Stomach (tissue), 9 donors: ENCODE measurements around the gene MCOLN1. TPM values are rescaled to one million over a fixed set of nuclear protein-coding genes. Genes with fewer than 3 reads are reported as not detected.
"Not testable (repeated sequence)": the region's sequence is repeated elsewhere in the genome, so short reads cannot be mapped to it uniquely, and the experiment has no call there.

Source experiments
- DNase-seq, 2 donors: peaks; one replicate each; pipeline versions ENCODE4 v3.0.0 to v3.0.0-alpha.2; 2013 to 2019
- H3K27ac ChIP-seq, 5 donors: fragments of 200-600 bp in 4 of 5; sonication (generic) in 4 of 5; one replicate each; pipeline ENCODE4 v1.5.1; 2013 to 2019; ENCODE audit warnings: mild to moderate bottlenecking in 1 of 5, moderate library complexity in 1 of 5
- H3K27me3 ChIP-seq, 3 donors: fragments of 200-600 bp; sonication (generic); one replicate each; pipeline ENCODE4 v1.5.1; 2017 to 2019; ENCODE audit warnings: mixed run types in 1 of 3
- H3K36me3 ChIP-seq, 4 donors: fragments of 200-600 bp; sonication (generic); 1 replicate in 3 of 4; 2 replicates in 1 of 4; pipeline ENCODE4 v1.5.1; 2016 to 2019
- H3K4me1 ChIP-seq, 4 donors: fragments of 200-600 bp; sonication (generic); one replicate each; pipeline ENCODE4 v1.5.1; 2016 to 2019
- H3K4me3 ChIP-seq, 4 donors: fragments of 200-600 bp; sonication (generic) in 3 of 4; one replicate each; pipeline ENCODE4 v1.5.1; 2016 to 2019; ENCODE audit warnings: mild to moderate bottlenecking in 1 of 4
- H3K9me3 ChIP-seq, 4 donors: fragments of 200-600 bp; sonication (generic); one replicate each; pipeline ENCODE4 v1.5.1; 2016 to 2019
- CTCF ChIP-seq, 7 experiments: fragments of 450-650 bp in 4 of 7; fragments of 200-600 bp in 3 of 7; sonication (generic) in 3 of 7; IDR thresholded peaks; one replicate each; pipeline ENCODE4 v1.5.1; 2016 to 2019; ENCODE audit warnings: antibody characterized with exemption in 7 of 7, control low read depth in 2 of 7, mild to moderate bottlenecking in 1 of 7
- EP300 ChIP-seq: sonication (generic); formaldehyde crosslinking; IDR thresholded peaks from one replicate; pipeline ENCODE4 v1.6.1; 2017; ENCODE audit warnings: antibody characterized with exemption
- POLR2A ChIP-seq, 4 donors: fragments of 450-650 bp; IDR thresholded peaks; one replicate each; pipeline ENCODE4 v1.6.1; 2016; ENCODE audit warnings: antibody characterized with exemption in 4 of 4, control low read depth in 2 of 4, mild to moderate bottlenecking in 1 of 4, moderate library complexity in 1 of 4
- POLR2AphosphoS5 ChIP-seq, 3 donors: sonication (generic); formaldehyde crosslinking; IDR thresholded peaks; one replicate each; pipeline ENCODE4 v1.6.1; 2016; ENCODE audit warnings: antibody characterized with exemption in 3 of 3
- WGBS, 5 donors: extraction: QIAGEN DNeasy Blood & Tissue Kit in 3 of 5; methylation state at CpG; one replicate each; pipeline versions ENCODE4 v1.1.5 to v1.1.7; 2013 to 2018; 5-methylcytosine and 5-hydroxymethylcytosine counted together
- intact Hi-C: fragments of 100-400 bp; cut with DNase I; formaldehyde crosslinking; loops from one replicate; pipeline ENCODE4 v1.15.1; 2023; ENCODE audit warnings: low total_unique reads
- polyA plus RNA-seq, 3 donors: library from polyadenylated mRNA; stranded (reverse); fragments of 200-250 nt; gene quantifications; one replicate each; pipeline ENCODE4 v1.2.3, GENCODE V29; 2013
- total RNA-seq, 5 donors: library from RNA; depleted of rRNA; stranded (reverse); fragments of >200 nt; gene quantifications; one replicate each; pipeline versions ENCODE4 v1.1.0 to v1.2.3, GENCODE V29; 2014 to 2016
- donor health status: healthy with polysubstance abuse.
- donor health status: Bipolar disorder and iron deficiency.
- donor health status: healthy.

Gene MCOLN1
- total and polyA plus RNA-seq, 8 donors = 5.1 to 56.6 (median 18.7) TPM

DNA sequence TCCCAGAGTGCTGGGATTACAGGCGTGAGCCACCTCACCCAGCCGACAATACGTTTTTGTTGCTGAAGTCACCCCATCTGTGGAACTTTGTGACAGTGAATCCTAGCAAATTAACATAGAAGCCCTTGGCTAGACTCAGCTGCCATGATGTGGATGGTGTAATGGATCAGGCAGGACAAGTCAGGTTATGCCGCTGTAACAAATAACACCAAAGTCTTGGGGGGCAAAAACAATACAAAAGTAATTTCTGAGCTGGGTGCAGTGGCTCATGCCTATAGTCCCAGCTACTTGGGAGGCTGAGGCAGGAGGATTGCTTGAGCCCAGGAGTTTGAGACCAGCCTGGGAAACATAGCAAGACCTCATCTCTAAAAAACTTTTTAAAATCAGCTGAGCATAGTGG is 42.4 kb downstream of the MCOLN1 start:
- H3K27me3 ChIP-seq = no peaks in the 10 kb centered on the region
- TF ChIP-seq EP300 (no peak), CTCF (IDR thresholded peaks at IDR 0.05) (no peak), POLR2AphosphoS5 (IDR thresholded peaks at IDR 0.05) (no peak)
- H3K36me3 ChIP-seq = peaks cover 14 to 29% (median 22%) of the 10 kb centered on the region in 4 donors
- WGBS, 5 donors = 90 to 97% (median 93%) methylated on average over 4 of the region's 4 CpGs
- intact Hi-C loops = loop anchor here (5.0 kb wide), 1 partner anchor 237 kb away; no protein-coding TSS in a partner anchor
- no peak for DNase-seq
- H3K4me3 ChIP-seq = no peak overlapping the region
- no peak overlapping the region for H3K27ac ChIP-seq
- no peaks in the 10 kb centered on the region for H3K9me3 ChIP-seq
- peaks cover 0 to 9% (median 0%) of the 10 kb centered on the region in 4 donors for H3K4me1 ChIP-seq

- 68 to 94% (median 86%) methylated on average over 5 of the region's 5 CpGs for WGBS, 5 donors
- Histone ChIP-seq H3K27ac (no peak overlapping the region), H3K4me3 (no peak overlapping the region), H3K27me3 (no peaks in the 10 kb centered on the region), H3K36me3 (peaks cover 10 to 24% (median 18%) of the 10 kb centered on the region in 4 donors), H3K4me1 (peaks cover 0 to 9% (median 0%) of the 10 kb centered on the region in 4 donors), H3K9me3 (no peaks in the 10 kb centered on the region)
- intact Hi-C loops = loop anchor here (5.0 kb wide), 1 partner anchor 237 kb away; no protein-coding TSS in a partner anchor
- no peak for DNase-seq
- TF ChIP-seq EP300 = no peak
- TF ChIP-seq POLR2A (IDR thresholded peaks at IDR 0.05) = no peak
- TF ChIP-seq CTCF (IDR thresholded peaks at IDR 0.05) = no peak
- no peak for TF ChIP-seq POLR2AphosphoS5 (IDR thresholded peaks at IDR 0.05)
Measured at GRCh38 chr19:7565332-7565731, 42.9 kb downstream of the MCOLN1 start.

GRCh38 chr19:7570761-7571160 is 48.3 kb downstream of the MCOLN1 start:
- Histone ChIP-seq H3K27me3 (no peaks in the 10 kb centered on the region), H3K4me3 (no peak overlapping the region), H3K4me1 (peaks cover 0 to 9% (median 0%) of the 10 kb centered on the region in 4 donors), H3K36me3 (no peaks in the 10 kb centered on the region), H3K27ac (no peak overlapping the region), H3K9me3 (no peaks in the 10 kb centered on the region)
- TF ChIP-seq CTCF (IDR thresholded peaks at IDR 0.05) = no peak
- no peak for TF ChIP-seq EP300
- TF ChIP-seq POLR2A (IDR thresholded peaks at IDR 0.05) = no peak
- TF ChIP-seq POLR2AphosphoS5 (IDR thresholded peaks at IDR 0.05) = no peak
- no peak for DNase-seq
- intact Hi-C loops = loop anchor here (10.0 kb wide), 1 partner anchor 114 kb away; the partner anchor contains the start of gene TRAPPC5
- 68 to 80% (median 70%) methylated on average over 5 of the region's 5 CpGs for WGBS, 5 donors

- no peaks in the 10 kb centered on the region for H3K9me3 ChIP-seq
- no peak for DNase-seq
- no peaks in the 10 kb centered on the region for H3K36me3 ChIP-seq
- no peaks in the 10 kb centered on the region for H3K27me3 ChIP-seq
- H3K4me1 ChIP-seq = no peaks in the 10 kb centered on the region
- intact Hi-C loops = loop anchor here (10.0 kb wide), 1 partner anchor 109 kb away; the partner anchor contains the start of gene TRAPPC5
- TF ChIP-seq CTCF (IDR thresholded peaks at IDR 0.05) (no peak), POLR2AphosphoS5 (IDR thresholded peaks at IDR 0.05) (no peak), POLR2A (IDR thresholded peaks at IDR 0.05) (no peak), EP300 (no peak)
- no peak overlapping the region for H3K4me3 ChIP-seq
- WGBS, 5 donors = 63 to 70% (median 67%) methylated on average over 9 of the region's 9 CpGs
- H3K27ac ChIP-seq = no peak overlapping the region
Measured at GRCh38 chr19:7575434-7576040, 53.1 kb downstream of the MCOLN1 start.

- not testable (repeated sequence) for H3K4me3 ChIP-seq, H3K4me1 ChIP-seq, DNase-seq, H3K9me3 ChIP-seq, H3K27me3 ChIP-seq, H3K36me3 ChIP-seq, H3K27ac ChIP-seq
- intact Hi-C loops = loop anchor here (10.0 kb wide), 1 partner anchor 107 kb away; the partner anchor contains the start of gene TRAPPC5
- WGBS, 5 donors = 89 to 100% (median 94%) methylated on average over 1 of the region's 1 CpG
Measured at GRCh38 chr19:7577422-7577821, 55.0 kb downstream of the MCOLN1 start.
